Stimulated activated CD8-positive, alpha-beta memory T cell treated with anti-CD3 and anti-CD28 coated beads, Interleukin-15, amount 100 ng/mL, for 4 hours (primary cell): ENCODE results near the gene MISP3.
"Not testable (repeated sequence)": the region's sequence is repeated elsewhere in the genome, so short reads cannot be mapped to it uniquely, and the experiment has no call there.

Experiments used
- DNase-seq, 2 donors: peaks; one replicate each; pipeline ENCODE4 v3.0.0-alpha.2; 2020; ENCODE audit warnings: low read depth in 2 of 2

The MISP3 gene

DNA sequence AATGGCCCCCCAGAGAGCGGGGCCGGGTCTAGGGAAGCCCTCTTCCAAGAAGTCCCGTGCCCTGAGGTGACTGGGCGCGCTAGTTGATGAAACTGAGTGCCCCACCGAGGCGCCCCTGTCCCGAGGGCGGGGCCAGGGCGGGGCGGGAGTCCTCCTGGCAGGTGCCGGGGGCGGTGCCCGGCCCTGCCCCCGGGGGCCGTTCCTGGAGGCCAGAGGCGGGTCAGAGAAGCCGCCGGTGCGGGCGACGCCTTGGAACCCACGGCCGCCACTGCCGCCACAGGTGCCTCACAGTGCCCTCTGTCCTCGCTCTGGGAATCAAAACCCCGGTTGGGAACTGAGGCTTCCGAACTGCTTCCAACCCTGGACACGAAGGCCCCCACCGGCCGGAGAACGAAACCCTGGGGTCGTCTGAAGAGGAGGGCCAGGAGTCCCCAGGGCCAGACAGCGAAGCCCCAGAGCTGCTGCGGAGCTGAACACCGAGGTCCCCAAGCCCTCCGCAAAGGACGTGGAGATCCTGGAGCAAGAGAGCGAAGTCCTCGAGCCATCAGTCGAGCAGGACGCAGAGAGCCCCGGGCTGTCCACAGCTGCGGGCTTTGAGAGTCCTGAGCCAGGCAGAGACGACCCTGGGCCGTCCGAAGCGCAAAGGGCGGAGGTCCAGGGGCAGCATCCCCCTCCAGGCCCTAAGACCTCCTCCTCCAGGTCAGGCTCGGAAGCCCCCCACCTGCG, at the start of gene MISP3:
MISP3 (plus strand) TSS at position 252 of the 726 bp plus-strand sequence. CDS start 524 bp downstream, outside the sequence.
- no peak for DNase-seq

DNA sequence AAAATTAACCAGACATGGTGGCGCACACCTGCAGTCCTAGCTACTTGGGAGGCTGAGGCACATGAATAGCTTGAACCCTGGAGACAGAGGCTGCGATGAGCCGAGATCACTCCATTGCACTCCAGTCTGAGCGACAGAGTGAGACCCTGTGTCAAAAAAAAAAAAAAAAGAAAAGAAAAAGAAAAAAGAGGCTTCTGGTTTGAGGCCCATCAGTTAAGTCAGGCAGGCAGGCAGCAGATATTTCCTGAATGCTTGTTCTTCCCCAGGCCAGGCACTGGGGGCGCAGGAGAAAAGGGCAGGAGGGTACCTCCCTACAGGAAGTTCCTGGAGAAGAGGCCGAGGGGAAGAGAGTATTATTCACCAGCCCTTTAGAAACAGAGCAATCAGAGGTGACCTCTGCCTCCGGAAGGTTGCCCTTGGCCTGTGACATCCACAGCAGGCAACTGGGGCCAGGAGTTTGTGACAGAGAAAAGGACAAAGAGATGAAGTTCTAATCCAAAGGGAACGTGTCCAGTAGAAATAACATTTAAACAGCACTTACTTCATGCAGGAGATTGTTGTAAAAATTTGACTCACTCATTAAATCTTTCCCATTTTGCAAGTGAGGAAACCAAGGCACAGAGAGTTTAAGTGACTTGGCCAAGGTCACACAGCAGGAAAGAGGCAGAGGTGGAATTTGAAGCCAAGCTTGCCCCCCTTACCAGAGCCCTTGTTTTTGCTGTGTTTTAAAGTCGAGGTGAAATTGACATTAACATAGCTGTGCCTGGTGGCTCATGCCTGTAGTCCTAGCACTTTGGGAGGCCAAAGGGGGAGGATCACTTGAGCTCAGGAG, 49.0 kb upstream of the MISP3 start:
- no peak for DNase-seq

DNA sequence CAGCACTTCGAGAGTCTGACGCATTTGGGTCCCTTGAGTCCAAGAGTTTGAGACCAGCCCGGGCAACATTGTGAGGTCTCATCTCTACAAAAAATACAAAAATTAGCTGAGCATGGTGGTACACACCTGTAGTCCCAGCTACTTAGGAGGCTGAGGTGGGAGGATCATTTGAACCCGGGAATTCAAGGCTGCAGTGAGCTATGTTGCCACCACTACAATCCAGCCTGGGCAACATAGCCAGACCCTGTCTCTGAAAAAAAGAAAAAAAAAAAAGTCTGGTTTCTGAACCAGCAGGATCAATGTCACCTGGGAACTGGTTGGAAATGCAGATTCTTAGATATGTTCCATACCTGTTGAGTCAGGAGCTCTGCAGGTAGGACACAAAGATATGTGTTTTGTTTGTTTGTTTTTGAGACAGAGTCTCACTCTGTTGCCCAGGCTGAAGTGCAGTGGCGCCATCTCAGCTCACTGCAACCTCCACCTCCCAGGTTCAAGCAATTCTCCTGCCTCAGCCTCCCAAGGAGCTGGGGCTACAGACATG, 45.9 kb upstream of the MISP3 start:
- DNase-seq, result not testable (repeated sequence)

DNA sequence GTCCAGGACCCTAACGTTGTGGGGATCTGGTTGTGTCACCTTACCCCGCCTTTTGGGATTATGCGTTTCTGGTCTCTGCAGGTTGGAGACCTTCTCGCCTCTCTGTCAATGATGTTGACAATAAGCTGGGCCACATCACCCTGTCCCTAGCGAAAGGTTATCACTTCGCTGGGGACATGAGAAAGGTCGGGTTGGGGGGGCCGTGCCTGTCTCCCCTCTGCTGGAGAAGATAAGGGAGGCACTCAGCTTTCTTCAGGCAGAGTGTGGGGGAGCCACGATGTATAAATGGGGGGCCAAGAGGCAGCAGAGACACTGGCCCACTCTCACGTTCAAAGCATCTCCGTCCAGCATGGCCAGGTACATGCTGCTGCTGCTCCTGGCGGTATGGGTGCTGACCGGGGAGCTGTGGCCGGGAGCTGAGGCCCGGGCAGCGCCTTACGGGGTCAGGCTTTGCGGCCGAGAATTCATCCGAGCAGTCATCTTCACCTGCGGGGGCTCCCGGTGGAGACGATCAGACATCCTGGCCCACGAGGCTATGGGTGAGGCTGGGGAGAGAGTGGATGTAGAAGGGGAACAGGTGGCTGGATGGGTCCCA, 44.6 kb upstream of the MISP3 start, which contains the start of gene RLN3:
RLN3 (plus strand) TSS at position 293 of the 595 bp plus-strand sequence; CDS start at position 350, 57 bp downstream.
- DNase-seq, result no peak

DNA sequence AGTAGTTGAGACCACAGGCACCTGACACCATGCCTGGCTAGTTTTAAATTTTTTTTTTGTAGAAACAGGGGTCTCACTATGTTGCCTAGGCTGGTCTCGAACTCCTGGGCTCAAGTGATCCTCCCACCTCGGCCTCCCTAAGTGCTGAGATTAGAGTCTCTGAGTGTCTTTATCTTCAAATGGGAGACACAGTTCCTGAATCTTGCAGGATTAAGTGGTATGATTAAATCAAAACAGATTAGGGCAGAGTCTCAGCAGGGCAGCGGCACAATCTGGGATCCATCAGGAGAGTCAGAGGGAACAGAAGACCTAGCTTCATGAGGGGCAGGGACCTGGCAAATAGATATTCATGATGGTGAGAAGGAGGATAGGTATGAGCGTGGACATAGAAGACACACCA, 43.7 kb upstream of the MISP3 start:
- DNase-seq, result no peak

DNA sequence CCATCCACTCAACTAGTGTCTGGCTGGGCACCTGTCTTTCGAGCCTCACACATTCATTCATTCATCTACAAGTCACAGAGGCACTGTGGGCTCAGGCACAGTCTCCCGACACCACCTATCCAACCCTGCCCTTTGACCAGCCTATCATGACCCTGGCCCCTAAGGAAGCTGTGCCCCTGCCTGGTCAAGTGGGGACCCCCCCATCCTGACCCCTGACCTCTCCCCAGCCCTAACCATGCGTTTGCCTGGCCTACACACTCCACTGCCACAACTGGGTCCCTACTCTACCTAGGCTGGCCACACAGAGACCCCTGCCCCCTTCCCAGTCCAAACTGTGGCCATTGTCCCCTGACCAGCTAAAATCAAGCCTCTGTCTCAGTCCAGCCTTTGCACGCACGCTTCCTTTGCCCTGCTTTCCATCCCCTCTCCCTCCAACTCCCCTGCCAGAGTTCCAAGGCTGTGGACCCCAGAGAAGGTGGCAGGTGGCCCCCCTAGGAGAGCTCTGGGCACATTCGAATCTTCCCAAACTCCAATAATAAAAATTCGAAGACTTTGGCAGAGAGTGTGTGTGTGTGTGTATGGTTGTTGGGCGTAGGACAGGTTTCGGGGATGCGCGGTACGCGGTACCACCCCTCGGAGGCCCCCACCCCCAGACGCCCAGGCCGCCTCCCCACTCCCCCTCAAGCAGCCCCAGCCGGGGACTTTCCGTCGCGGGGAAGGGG, 41.4 kb upstream of the MISP3 start:
- DNase-seq, result peak in 1 of 2 donors; percentile 80

DNA sequence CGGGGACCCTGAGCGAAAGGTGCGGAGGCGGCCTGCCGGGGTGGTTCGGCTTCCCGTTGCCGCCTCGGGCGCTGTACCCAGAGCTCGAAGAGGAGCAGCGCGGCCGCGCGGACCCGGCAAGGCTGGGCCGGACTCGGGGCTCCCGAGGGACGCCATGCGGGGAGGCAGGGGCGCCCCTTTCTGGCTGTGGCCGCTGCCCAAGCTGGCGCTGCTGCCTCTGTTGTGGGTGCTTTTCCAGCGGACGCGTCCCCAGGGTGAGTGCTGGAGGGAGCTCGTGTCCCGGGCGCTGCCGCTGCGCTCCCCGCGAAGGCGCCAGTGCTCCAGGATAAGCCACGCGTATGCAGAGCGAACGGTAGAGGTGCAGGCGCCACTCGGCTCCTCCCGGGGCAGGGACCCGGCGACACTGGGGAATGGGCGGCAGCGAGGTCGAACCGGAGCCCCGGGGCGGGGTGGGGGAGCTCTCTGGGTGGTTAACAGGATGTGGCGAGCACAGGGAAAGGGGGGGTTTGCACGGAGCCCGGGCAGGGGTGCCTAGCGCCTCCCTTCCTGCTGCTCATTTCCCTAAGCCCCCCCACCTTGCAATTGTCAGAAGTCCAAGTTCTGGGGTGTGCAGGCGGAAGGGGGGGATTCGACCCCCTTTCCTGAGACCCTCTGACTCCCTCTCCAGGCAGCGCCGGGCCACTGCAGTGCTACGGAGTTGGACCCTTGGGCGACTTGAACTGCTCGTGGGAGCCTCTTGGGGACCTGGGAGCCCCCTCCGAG, 40.7 kb upstream of the MISP3 start, which contains the start of gene IL27RA:
IL27RA (plus strand) TSS at position 44 of the 762 bp plus-strand sequence; CDS start at position 155, 111 bp downstream.
- DNase-seq, result peak; percentile 46 to 71

DNA sequence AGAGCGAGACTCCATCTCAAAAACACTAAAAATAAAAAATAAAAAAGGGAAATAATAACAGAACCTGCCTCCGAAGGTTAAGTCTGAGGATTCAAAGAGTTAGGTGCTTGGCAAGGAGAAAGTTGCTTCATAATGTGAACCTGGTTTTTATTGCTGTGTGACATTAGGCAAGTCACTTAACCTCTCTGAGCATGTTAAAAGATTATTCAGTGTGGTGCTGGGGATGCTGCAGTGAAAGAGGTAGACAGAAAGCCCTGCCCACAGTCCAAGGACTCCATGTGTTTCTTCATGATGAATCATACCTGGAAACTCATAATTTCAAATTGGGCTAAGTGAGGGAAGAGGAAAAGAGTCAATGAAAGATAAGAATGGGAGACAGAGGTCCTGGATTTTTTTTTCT, 38.6 kb upstream of the MISP3 start:
- no peak for DNase-seq

DNA sequence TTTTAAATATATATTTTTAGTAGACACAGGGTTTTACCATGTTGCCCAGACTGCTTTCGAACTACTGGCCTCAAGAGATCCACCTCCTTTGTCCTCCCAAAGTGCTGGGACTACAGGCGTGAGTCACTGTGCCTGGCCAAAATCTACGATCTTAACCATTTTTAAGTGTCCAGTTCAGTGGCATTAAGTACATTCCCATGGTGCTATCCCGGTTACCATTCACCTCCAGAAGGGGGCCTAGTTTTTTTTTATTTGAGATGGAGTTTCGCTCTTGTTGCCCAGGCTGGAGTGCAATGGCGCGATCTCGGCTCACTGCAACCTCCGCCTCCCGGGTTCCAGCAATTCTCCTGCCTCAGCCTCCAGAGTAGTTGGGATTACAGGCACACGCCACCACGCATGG, 37.4 kb upstream of the MISP3 start:
- not testable (repeated sequence) for DNase-seq

DNA sequence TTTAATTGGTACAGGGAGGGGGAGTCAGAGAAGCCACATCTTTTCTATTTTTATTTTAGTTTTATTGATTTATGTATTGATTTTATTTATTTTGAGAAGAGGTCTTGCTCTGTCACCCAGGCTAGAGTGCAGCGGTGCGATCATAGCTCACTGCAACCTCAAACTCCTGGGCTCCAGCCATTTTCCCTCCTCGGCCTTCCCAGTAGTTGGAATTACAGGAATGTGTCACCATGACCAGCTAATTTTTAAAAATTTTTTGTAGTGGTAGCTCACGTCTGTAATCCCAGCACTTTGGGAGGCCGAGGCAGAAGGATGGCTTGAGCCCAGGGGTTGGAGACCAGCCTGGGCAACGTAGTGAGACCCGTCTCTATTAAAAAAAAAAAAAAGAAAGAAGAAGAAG, 36.9 kb upstream of the MISP3 start:
- no peak for DNase-seq

DNA sequence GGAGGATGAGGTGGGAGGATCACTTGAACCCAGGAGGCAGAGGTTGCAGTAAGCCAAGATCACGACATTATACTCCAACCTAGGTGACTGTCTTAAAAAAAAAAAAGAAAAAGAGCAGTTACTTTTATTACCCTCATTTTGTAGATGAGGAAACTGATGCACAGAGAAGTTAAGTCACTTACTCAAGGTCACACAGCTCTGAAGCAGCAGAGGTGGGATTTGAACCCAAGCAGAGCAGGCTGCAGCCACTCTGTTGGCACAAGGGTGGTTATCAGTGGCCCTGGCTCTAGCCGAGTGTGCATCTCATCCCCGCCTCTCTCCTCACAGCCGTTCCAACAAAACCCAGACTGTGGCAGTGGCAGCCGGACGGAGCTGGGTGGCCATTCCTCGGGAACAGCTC, 33.4 kb upstream of the MISP3 start:
- no peak for DNase-seq

DNA sequence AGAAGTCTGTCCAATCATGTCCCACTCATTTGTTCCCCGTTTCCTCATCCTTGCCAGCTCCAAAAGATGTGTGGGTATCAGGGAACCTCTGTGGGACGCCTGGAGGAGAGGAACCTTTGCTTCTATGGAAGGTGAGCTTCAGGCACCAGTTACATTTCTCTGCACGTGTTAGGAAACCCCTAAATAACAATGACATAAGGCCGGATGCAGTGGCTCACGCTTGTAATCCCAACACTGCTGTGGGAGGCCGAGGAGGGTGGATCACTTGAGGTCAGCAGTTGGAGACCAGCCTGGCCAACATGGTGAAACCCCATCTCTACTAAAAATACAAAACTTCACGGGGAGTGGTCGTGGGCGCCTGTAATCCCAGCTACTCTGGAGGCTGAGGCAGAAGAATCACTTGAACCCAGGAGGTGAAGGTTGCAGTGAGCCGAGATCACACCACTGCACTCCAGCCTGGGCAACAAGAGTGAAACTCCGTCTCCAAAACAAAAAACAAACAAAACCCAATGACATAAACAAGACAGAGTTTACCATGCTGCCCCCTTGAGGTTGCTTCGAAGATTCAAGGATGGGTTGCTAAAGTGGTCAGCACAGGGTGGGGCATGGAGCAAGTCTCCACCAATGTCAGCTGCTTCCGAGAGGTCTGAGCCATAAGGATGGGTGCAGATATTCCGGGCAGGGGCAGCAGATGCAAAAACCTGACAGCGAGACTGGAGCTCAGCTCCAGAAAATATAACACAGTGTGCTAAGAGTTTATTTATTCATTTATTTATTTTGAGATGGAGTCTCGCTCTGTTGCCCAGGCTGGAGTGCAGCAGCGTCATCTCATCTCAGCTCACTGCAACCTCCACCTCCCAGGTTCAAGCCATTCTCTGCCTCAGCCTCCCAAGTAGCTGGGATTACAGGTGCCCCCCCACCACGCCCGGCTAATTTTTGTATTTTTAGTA, 29.7 kb upstream of the MISP3 start:
- not testable (repeated sequence) for DNase-seq

DNA sequence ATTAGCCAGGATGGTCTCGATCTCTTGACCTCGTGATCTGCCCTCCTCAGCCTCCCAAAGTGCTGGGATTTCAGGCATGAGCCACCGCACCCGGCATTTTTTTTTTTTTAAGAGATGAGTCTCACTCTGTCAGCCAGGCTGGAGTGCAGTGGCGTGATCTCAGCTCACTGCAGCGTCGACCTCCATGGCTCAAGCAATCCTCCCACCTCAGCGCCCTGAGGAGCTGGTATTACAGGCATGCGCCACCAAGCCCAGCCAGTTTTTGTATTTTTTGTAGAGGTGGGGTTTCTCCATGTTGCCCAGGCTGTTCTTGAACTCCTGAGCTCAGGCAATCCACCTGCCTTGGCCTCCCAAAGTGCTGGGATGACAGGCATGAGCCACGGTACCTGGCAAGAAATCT, 24.7 kb upstream of the MISP3 start:
- not testable (repeated sequence) for DNase-seq

DNA sequence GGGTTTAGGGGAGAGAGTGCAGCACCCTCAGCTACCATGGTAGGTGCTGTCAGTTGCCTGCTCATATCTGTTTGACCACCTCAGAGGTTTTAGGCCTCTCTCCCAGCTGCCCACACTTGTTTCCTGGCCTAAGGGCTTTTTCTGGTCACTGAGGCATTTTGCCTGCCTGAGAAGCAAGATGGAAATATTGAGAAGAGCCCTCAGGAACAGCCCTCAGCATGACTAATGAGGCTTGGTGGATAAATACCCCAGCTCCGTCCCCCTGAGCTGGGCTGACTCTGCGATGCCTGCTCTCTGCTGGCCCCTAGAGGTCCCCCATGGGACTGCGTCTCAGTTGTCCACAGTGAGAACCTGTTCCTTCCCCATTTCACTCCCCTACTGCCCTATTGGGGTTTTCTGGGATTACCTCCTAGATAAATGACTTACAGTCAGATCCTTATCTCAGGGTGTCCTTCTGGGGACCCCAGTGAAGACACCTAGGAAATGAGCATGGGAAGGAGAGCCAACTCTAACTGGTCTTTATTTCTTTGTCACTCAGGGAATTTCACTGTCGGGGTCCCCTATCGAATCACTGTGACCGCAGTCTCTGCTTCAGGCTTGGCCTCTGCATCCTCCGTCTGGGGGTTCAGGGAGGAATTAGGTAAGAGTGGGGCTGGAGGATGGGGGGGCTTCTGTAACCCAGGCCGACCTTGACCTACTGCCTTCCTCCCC, 24.0 kb upstream of the MISP3 start:
- DNase-seq, result peak; percentile 47 to 67

DNA sequence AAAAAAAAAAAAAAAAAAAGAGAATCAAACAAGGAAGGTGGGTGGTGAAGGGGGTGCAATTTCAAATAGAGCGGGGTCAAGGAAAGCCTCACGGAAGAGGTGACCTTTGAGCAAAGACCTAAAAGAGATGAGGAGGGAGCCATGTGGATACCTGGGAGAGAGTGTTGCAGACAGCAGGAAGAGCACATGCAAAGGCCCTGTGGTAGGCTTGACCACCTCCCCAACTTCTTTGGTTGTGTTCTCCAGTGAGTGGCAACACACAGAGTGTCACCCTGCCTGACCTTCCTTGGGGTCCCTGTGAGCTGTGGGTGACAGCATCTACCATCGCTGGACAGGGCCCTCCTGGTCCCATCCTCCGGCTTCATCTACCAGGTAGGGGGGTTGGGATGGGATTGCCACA, 22.1 kb upstream of the MISP3 start:
- DNase-seq, result no peak

DNA sequence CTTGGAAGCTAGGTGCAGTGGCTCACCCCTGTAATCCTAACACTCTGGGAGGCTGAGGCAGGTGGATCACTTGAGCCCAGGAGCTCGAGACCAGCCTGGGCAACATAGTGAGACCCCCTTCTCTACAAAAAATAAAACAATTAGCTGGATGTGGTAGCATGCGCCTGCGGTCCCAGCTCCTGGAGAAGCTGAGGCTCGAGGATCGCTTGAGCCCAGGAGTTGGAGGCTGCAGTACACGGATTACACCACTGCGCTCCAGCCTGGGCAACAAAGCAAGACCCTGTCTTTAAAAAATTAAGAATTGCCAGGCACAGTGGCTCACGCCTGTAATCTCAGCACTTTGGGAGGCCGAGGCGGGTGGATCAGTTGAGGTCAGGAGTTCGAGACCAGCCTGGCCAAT, 21.6 kb upstream of the MISP3 start:
- DNase-seq, result not testable (repeated sequence)

DNA sequence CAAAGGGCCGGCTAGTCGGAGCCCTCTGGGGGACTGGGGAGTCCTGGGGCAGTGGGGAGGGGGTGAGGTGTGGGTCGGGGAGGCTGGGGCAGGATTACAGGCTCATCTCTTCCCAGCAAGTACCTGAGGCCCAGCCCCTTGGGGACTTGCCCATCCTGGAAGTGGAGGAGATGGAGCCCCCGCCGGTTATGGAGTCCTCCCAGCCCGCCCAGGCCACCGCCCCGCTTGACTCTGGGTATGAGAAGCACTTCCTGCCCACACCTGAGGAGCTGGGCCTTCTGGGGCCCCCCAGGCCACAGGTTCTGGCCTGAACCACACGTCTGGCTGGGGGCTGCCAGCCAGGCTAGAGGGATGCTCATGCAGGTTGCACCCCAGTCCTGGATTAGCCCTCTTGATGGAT, 20.6 kb upstream of the MISP3 start:
- no peak for DNase-seq

DNA sequence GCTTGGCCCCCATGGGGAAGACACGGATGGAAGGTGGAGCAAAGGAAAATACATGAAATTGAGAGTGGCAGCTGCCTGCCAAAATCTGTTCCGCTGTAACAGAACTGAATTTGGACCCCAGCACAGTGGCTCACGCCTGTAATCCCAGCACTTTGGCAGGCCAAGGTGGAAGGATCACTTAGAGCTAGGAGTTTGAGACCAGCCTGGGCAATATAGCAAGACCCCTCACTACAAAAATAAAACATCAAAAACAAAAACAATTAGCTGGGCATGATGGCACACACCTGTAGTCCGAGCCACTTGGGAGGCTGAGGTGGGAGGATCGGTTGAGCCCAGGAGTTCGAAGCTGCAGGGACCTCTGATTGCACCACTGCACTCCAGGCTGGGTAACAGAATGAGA, 20.1 kb upstream of the MISP3 start:
- no peak for DNase-seq

DNA sequence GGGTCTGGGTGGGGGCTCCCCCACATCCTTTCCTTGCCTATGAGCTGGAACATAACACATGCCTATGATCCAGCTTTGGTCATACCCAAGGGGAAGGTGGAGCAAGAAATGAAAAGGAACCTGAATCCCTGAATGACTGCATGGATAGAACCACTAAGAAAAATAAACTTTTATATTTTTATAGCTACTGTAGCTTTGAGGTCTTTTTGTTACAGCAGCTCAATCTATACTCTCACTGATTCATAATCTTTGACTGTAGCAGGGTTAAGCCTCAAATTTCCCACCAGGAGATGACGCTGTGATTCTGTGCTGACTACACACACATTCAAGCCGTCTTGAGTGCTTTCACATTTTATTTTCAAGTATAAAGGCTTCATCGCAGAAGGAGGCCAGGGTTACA, 19.6 kb upstream of the MISP3 start:
- DNase-seq, result no peak
